ENCODE results near the gene LTBP2.

DNA sequence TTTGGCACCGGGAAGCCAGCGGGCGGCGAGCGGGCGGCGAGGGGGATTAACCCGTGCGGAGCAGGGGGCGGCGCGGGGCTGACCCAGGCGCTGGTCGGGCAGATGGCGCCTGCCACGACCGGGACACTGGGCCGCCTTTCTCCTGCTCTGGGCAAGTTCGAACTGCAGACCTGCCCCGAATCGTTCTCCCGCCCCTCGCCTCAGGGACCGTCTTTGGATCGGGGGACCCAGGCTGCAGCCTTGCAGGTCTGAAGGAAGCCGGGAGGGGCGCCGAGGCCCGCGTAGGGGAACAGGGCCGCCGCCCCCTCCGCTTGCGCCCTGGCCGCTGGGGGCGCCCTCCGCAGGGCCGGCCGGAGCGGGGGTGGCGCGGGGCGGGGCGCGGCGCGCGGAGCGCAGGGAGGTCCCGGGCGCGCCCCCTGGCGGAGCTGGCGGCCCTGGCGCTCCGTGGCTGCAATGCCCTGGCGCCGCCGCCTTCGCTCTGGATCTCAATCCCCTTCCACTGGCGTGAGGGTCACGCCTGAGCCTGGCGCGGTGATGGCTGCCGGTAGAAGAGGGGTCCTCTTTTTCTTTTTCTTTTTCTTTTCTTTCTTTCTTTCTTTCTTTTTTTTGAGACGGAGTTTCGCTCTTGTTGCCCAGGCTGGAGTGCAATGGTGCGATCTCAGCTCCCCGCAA is 449 bp upstream of the LTBP2 start:
- TF ChIP-seq, protein P1, sequence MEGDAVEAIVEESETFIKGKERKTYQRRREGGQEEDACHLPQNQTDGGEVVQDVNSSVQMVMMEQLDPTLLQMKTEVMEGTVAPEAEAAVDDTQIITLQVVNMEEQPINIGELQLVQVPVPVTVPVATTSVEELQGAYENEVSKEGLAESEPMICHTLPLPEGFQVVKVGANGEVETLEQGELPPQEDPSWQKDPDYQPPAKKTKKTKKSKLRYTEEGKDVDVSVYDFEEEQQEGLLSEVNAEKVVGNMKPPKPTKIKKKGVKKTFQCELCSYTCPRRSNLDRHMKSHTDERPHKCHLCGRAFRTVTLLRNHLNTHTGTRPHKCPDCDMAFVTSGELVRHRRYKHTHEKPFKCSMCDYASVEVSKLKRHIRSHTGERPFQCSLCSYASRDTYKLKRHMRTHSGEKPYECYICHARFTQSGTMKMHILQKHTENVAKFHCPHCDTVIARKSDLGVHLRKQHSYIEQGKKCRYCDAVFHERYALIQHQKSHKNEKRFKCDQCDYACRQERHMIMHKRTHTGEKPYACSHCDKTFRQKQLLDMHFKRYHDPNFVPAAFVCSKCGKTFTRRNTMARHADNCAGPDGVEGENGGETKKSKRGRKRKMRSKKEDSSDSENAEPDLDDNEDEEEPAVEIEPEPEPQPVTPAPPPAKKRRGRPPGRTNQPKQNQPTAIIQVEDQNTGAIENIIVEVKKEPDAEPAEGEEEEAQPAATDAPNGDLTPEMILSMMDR (IDR thresholded peaks at IDR 0.05), result peak; percentile 52 to 94 (median 68)
- no peak for TF ChIP-seq POLR2A (IDR thresholded peaks at IDR 0.05)

Measured in testis (tissue), 2 donors.